ENCODE results near the gene IL5RA.

DNA sequence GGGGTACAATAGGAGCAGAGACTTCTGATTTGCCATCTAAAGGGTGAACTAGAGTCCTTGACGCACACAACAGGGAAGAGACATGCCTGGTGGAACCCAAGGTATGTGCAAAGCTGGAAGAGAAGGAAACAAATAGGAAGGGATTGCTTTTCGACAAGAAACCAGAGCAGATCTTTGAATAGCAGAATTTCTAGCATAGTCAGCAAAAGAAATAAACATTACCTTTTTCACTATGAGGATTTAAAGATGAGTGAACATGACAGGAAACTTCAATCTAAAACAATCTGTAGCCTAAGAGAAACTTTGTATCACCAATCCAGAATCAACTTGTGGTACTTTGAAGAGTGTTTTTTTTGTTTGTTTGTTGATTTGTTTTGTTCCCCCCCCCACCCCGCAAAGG, 4.9 kb downstream of the IL5RA start:
- TF ChIP-seq CTCF (IDR thresholded peaks at IDR 0.05) = no peak
- TF ChIP-seq POLR2AphosphoS5 (IDR thresholded peaks at IDR 0.05) = no peak
- no peak for TF ChIP-seq POLR2A (IDR thresholded peaks at IDR 0.05)
- no peak for TF ChIP-seq EP300 (IDR thresholded peaks at IDR 0.05)

Data from gastroesophageal sphincter (tissue), 3 donors.